GM13976 (cell line): ENCODE measurements around the gene RNU1-3.
A peak's percentile ranks its signal among the peaks of the same experiment; 100 is the strongest.

Experiments used
- DNase-seq: peaks from one replicate; pipeline ENCODE4 v3.0.0; 2012; ENCODE audit warnings: low spot score
- CTCF ChIP-seq: IDR thresholded peaks from 2 replicates; pipeline ENCODE4 v1.5.1; 2012; ENCODE audit warnings: borderline replicate concordance, mild to moderate bottlenecking; ENCODE audit not compliant: insufficient read depth; ENCODE audit errors: extremely low read depth, missing control alignments, control extremely low read depth
- in situ Hi-C: fragments of 300-500 bp; cut with MboI; formaldehyde crosslinking; loops from one replicate; pipeline ENCODE4 v1.12.0; 2022; ENCODE audit warnings: low sequenced_read_pairs, mixed read lengths, inconsistent platforms; ENCODE audit not compliant: unreplicated experiment

RNU1-3 gene

GRCh38 chr1:16625497-16626408 lies 41.0 kb downstream of the RNU1-3 start:
- in situ Hi-C loops = no loop called here
- TF ChIP-seq CTCF = no peak
- DNase-seq = peak; percentile 60

- in situ Hi-C loops = loop anchor here (5.0 kb wide), 1 partner anchor 318 kb away; no protein-coding TSS in a partner anchor
These were observed 42.7 kb downstream of the RNU1-3 start for GRCh38 chr1:16623812-16624719.

DNA sequence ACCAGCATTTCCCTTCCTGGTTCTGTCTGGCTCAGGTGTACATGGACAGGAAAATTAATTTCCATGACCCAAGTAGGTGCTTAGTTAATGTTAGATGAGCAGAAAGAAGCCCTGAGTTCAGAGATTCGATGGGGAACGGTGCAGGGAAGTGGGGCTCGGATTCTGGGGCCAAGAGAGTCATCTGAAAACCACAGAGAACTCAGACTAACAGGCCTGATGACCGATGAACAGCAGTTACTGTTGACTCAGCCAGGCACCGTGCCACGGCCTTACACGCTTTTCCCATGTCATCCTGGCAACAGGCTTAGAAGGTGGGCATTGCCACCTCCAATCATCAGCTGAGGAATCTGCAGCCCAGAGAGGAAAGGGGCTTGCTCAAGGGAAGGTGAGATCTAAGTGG lies 43.4 kb downstream of the RNU1-3 start:
- DNase-seq = peak; percentile 46
- in situ Hi-C loops = loop anchor here (5.0 kb wide), 1 partner anchor 319 kb away; no protein-coding TSS in a partner anchor

More at GRCh38 chr1:16623812-16624719, 42.7 kb downstream of the RNU1-3 start:
- DNase-seq = peak; percentile 63

- in situ Hi-C loops = loop anchor here (5.0 kb wide), 1 partner anchor 321 kb away; no protein-coding TSS in a partner anchor
- peak; percentile 71 for DNase-seq
These were observed 45.0 kb downstream of the RNU1-3 start for GRCh38 chr1:16621681-16622315.

DNA sequence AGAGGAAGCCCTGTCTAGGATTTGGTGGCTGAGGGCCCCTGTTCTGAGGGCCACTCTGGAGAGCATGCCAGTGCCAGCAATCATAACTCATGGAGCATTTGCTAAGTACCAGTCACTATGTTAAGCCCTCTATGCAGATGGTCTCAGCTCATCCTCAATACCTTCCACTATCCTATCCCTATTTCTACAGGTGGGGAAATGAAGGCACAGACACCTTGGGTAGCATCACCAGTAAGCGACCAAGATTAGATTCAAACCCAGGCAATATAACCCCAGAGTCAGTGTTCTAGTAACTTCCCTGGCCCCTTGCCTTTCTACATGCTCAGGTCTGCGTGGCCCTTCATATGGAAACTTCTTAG lies 45.5 kb downstream of the RNU1-3 start:
- DNase-seq = no peak
- TF ChIP-seq CTCF = no peak
- in situ Hi-C loops = loop anchor here (5.0 kb wide), 1 partner anchor 321 kb away; no protein-coding TSS in a partner anchor

GRCh38 chr1:16619803-16620501 lies 46.8 kb downstream of the RNU1-3 start:
- DNase-seq = peak; percentile 56
- in situ Hi-C loops = loop anchor here (5.0 kb wide), 1 partner anchor 322 kb away; no protein-coding TSS in a partner anchor

DNA sequence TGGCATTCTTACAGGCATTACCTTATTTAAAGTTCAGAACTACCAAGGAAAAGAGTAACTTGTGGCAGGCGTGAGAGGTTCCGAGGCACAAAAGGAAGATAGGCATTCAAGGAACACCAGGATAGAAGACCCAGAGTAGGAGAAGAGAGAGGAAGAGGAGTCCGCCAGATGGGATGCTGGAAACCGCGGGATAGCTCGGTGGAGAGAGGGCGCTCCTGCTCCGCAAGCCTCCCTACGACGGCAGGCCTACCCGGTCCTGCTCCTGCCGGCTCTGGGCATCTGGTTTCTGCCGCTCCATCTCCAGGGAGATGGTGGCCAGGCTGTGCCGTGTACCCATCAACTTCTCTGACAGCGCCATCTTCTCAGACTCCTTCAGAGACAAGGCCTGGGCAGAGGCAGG lies 48.0 kb downstream of the RNU1-3 start:
- DNase-seq = peak; percentile 53
- TF ChIP-seq CTCF = no peak
- in situ Hi-C loops = no loop called here

GRCh38 chr1:16617778-16618580 lies 48.8 kb downstream of the RNU1-3 start:
- DNase-seq = peak; percentile 50
- in situ Hi-C loops = no loop called here
- no peak for TF ChIP-seq CTCF
